ENCODE results near the gene VANGL2. TPM values are rescaled to one million over a fixed set of nuclear protein-coding genes. Genes with fewer than 3 reads are reported as not detected.
A peak's percentile ranks its signal among the peaks of the same experiment; 100 is the strongest.

Gene VANGL2
- total RNA-seq, 4 donors from 2014 or later: 1.2 to 5.8 (median 3.7) TPM

DNA sequence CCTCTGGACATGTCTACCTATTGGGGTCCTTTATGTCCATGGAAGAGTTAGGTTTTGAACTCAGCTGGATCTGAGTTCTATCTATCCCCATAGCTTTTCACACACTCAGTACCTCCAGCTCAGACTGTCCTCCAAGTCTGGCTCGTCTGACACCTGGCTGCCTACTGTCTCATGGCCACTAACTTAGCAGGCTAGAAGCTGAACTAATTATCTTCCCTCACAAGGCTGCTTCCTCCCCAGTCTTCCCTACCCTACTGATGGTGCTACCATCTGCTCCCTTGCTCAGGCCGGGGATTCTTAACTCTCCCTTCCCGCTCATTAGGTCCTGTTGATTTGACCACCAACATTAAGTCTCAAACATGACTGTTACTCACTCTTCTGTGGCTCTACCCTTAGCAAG lies 13.4 kb downstream of the VANGL2 start:
- no peak overlapping the region for H3K27ac ChIP-seq (replicated peaks in 1 of 4)
- TF ChIP-seq EP300 (IDR thresholded peaks at IDR 0.05) (no peak), POLR2AphosphoS5 (IDR thresholded peaks at IDR 0.05) (no peak), POLR2A (IDR thresholded peaks at IDR 0.05; ENCODE audit: low read depth) (no peak)
- TF ChIP-seq, protein P1, sequence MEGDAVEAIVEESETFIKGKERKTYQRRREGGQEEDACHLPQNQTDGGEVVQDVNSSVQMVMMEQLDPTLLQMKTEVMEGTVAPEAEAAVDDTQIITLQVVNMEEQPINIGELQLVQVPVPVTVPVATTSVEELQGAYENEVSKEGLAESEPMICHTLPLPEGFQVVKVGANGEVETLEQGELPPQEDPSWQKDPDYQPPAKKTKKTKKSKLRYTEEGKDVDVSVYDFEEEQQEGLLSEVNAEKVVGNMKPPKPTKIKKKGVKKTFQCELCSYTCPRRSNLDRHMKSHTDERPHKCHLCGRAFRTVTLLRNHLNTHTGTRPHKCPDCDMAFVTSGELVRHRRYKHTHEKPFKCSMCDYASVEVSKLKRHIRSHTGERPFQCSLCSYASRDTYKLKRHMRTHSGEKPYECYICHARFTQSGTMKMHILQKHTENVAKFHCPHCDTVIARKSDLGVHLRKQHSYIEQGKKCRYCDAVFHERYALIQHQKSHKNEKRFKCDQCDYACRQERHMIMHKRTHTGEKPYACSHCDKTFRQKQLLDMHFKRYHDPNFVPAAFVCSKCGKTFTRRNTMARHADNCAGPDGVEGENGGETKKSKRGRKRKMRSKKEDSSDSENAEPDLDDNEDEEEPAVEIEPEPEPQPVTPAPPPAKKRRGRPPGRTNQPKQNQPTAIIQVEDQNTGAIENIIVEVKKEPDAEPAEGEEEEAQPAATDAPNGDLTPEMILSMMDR (IDR thresholded peaks at IDR 0.05): no peak
- WGBS: 92% methylated on average over 3 of the region's 3 CpGs
- peaks cover 0 to 24% (median 8%) of the 10 kb centered on the region in 4 donors for H3K36me3 ChIP-seq
- intact Hi-C loops (cut with DNase I): no loop called here
- H3K27me3 ChIP-seq: no peaks in the 10 kb centered on the region
- DNase-seq (ENCODE audit: extremely low spot score): no peak
- H3K4me1 ChIP-seq: peaks cover 0 to 28% (median 16%) of the 10 kb centered on the region in 4 donors
- H3K9me3 ChIP-seq: no peaks in the 10 kb centered on the region
- H3K4me3 ChIP-seq: no peak overlapping the region

- TF ChIP-seq POLR2A (IDR thresholded peaks at IDR 0.05; ENCODE audit: low read depth) (no peak), POLR2AphosphoS5 (IDR thresholded peaks at IDR 0.05) (no peak), EP300 (IDR thresholded peaks at IDR 0.05) (no peak)
- TF ChIP-seq, protein P1 (IDR thresholded peaks at IDR 0.05): no peak
- Histone ChIP-seq H3K27ac (replicated peaks in 1 of 4) (no peak overlapping the region), H3K4me3 (no peak overlapping the region), H3K9me3 (no peaks in the 10 kb centered on the region), H3K36me3 (peaks cover 0 to 34% (median 11%) of the 10 kb centered on the region in 4 donors), H3K27me3 (no peaks in the 10 kb centered on the region), H3K4me1 (peaks cover 0 to 20% (median 13%) of the 10 kb centered on the region in 4 donors)
- intact Hi-C loops (cut with DNase I): no loop called here
- 94% methylated on average over 2 of the region's 2 CpGs for WGBS
- no peak for DNase-seq (ENCODE audit: extremely low spot score)
Observed at GRCh38 chr1:160414881-160415280, 14.5 kb downstream of the VANGL2 start.

DNA sequence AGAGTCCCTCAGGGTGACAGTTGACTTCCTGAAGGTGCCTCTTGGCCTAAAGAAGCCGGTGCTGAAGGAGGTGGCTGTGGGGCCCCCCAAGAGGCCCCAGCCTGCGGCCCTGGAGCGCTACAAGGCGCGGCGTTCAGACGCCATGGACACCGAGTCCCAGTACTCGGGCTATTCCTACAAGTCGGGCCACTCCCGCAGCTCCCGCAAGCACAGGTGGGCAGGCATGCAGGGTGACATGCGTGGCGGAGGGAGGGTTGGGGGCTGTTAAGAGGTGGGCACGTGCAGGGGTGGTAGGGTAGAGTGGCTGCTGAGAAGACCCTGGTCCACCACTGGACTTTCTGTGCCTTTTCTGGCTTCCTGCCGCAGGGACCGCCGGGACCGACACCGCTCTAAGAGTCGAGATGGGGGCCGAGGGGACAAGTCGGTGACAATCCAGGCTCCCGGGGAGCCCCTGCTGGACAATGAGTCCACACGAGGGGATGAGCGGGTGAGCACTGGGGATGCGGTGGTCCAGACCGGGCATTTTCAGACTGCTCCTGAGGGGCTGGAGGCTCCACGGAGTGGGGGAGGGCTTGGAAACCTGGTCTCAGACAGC lies 15.4 kb downstream of the VANGL2 start:
- Histone ChIP-seq H3K9me3 (no peaks in the 10 kb centered on the region), H3K36me3 (peaks cover 0 to 43% (median 14%) of the 10 kb centered on the region in 4 donors), H3K27ac (replicated peaks in 1 of 4) (no peak overlapping the region), H3K4me3 (no peak overlapping the region), H3K27me3 (no peaks in the 10 kb centered on the region), H3K4me1 (peaks cover 0 to 11% (median 4%) of the 10 kb centered on the region in 4 donors)
- intact Hi-C loops (cut with DNase I): no loop called here
- no peak for DNase-seq (ENCODE audit: extremely low spot score)
- TF ChIP-seq EP300 (IDR thresholded peaks at IDR 0.05) (no peak), POLR2A (IDR thresholded peaks at IDR 0.05; ENCODE audit: low read depth) (no peak), POLR2AphosphoS5 (IDR thresholded peaks at IDR 0.05) (no peak)
- TF ChIP-seq, protein P1 (IDR thresholded peaks at IDR 0.05): no peak
- WGBS: 94% methylated on average over 13 of the region's 29 CpGs

DNA sequence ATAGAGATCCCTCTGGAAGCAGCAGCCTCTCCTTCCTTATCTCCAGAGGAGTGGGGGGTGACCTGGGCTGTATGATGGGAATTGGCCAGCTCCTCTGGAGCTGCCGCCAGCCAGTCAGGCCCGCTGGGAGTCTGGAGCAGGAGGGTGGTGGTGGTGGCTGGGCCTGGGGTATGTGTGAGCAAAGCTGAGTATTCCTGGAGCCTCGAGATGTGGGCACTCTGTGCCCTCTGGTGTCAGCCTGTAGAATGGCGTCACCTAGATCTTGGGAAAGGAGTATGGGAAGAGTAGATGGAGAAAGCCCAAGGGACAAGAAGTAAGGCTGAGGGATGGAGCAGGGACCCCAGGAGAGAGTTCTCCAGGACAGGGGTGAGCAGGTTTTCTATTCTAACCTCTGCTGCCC lies 16.0 kb downstream of the VANGL2 start:
- 83% methylated on average over 2 of the region's 4 CpGs for WGBS
- intact Hi-C loops (cut with DNase I): no loop called here
- no peak for DNase-seq (ENCODE audit: extremely low spot score)
- no peaks in the 10 kb centered on the region for H3K27me3 ChIP-seq
- no peaks in the 10 kb centered on the region for H3K9me3 ChIP-seq
- H3K4me1 ChIP-seq: peaks cover 0 to 5% (median 1%) of the 10 kb centered on the region in 4 donors
- TF ChIP-seq, protein P1 (IDR thresholded peaks at IDR 0.05): peak in 2 of 3 experiments; percentile 9 to 14
- no peak for TF ChIP-seq POLR2AphosphoS5 (IDR thresholded peaks at IDR 0.05)
- H3K4me3 ChIP-seq: no peak overlapping the region
- H3K27ac ChIP-seq (replicated peaks in 1 of 4): no peak overlapping the region
- peaks cover 0 to 48% (median 17%) of the 10 kb centered on the region in 4 donors for H3K36me3 ChIP-seq

GRCh38 chr1:160418483-160418882 lies 18.1 kb downstream of the VANGL2 start:
- intact Hi-C loops (cut with DNase I): no loop called here
- DNase-seq (ENCODE audit: extremely low spot score): no peak
- H3K4me1 ChIP-seq: no peaks in the 10 kb centered on the region

More at GRCh38 chr1:160418483-160418882, 18.1 kb downstream of the VANGL2 start:
- H3K9me3 ChIP-seq: no peaks in the 10 kb centered on the region
- WGBS: 98% methylated on average over 5 of the region's 6 CpGs
- H3K27me3 ChIP-seq: no peaks in the 10 kb centered on the region
- TF ChIP-seq EP300 (IDR thresholded peaks at IDR 0.05) (no peak), POLR2A (IDR thresholded peaks at IDR 0.05; ENCODE audit: low read depth) (no peak), POLR2AphosphoS5 (IDR thresholded peaks at IDR 0.05) (no peak)
- TF ChIP-seq, protein P1 (IDR thresholded peaks at IDR 0.05): no peak
- H3K4me3 ChIP-seq: no peak overlapping the region
- H3K27ac ChIP-seq (replicated peaks in 1 of 4): no peak overlapping the region
- H3K36me3 ChIP-seq: peaks cover 0 to 68% (median 20%) of the 10 kb centered on the region in 4 donors
